ENCODE results near the gene CNTLN.
"Not testable (repeated sequence)": the region's sequence is repeated elsewhere in the genome, so short reads cannot be mapped to it uniquely, and the experiment has no call there.

The CNTLN gene

GRCh38 chr9:17503196-17503595 is 368.4 kb downstream of the CNTLN start:
- no peak for DNase-seq (ENCODE audit: low spot score)

- no peak for DNase-seq (ENCODE audit: low spot score)
Observed at GRCh38 chr9:17509151-17509550, 374.3 kb downstream of the CNTLN start.

GRCh38 chr9:17509701-17510100 is 374.9 kb downstream of the CNTLN start:
- no peak for DNase-seq (ENCODE audit: low spot score)

- no peak for DNase-seq (ENCODE audit: low spot score)
Observed at GRCh38 chr9:17519761-17520160, 384.9 kb downstream of the CNTLN start.

- no peak for DNase-seq (ENCODE audit: low spot score)
Observed at GRCh38 chr9:17520268-17521064, 385.6 kb downstream of the CNTLN start.

GRCh38 chr9:17521100-17521855 is 386.4 kb downstream of the CNTLN start:
- no peak for DNase-seq (ENCODE audit: low spot score)

- DNase-seq (ENCODE audit: low spot score), result not testable (repeated sequence)
Observed at GRCh38 chr9:17526726-17527125, 391.9 kb downstream of the CNTLN start.

- DNase-seq (ENCODE audit: low spot score), result no peak
Observed at GRCh38 chr9:17528859-17529258, 394.0 kb downstream of the CNTLN start.

- peak; percentile 59 for DNase-seq (ENCODE audit: low spot score)
Observed at GRCh38 chr9:17531642-17532254, 396.9 kb downstream of the CNTLN start.

GRCh38 chr9:17532461-17532860 is 397.6 kb downstream of the CNTLN start:
- no peak for DNase-seq (ENCODE audit: low spot score)

GRCh38 chr9:17535176-17535575 is 400.3 kb downstream of the CNTLN start:
- DNase-seq (ENCODE audit: low spot score), result no peak

GRCh38 chr9:17536027-17536426 is 401.2 kb downstream of the CNTLN start:
- no peak for DNase-seq (ENCODE audit: low spot score)

GRCh38 chr9:17551023-17551422 is 416.2 kb downstream of the CNTLN start:
- DNase-seq (ENCODE audit: low spot score), result no peak
